AG04450 (cell line): ENCODE measurements around the gene ATPAF2. TPM values are rescaled to one million over a fixed set of nuclear protein-coding genes. Genes with fewer than 3 reads are reported as not detected.

Experiments
- CTCF ChIA-PET: fragments of 300-600, 350-600 bp; formaldehyde crosslinking; extraction: SDS; loops from one replicate; lab custom pipeline; 2022; ENCODE audit warnings: antibody characterized with exemption, inconsistent platforms; lab: Charles Lee
- POLR2A ChIA-PET: fragments of 350-600 bp; formaldehyde crosslinking; extraction: SDS; loops from one replicate; lab custom pipeline; 2021; ENCODE audit warnings: antibody characterized with exemption, inconsistent platforms; lab: Yijun Ruan, JAX
- DNase-seq: peaks from one replicate; pipeline ENCODE4 v3.0.0-alpha.2; 2011; ENCODE audit warnings: low read depth, low spot score
- H3K27ac ChIP-seq: one replicate; pipeline ENCODE4 v1.5.1; 2012; ENCODE audit warnings: low read depth, low read length, control low read depth
- H3K27me3 ChIP-seq: one replicate; pipeline ENCODE4 v1.6.0; 2012; ENCODE audit warnings: low read length; ENCODE audit not compliant: control insufficient read depth, insufficient read depth
- H3K4me3 ChIP-seq: 2 replicates; pipeline ENCODE4 v1.5.1; 2011; ENCODE audit warnings: mild to moderate bottlenecking, low read depth, low read length, control low read depth
- H3K9me3 ChIP-seq: 2 replicates; pipeline ENCODE4 v1.5.1; 2012; ENCODE audit warnings: low read length; ENCODE audit not compliant: control insufficient read depth, insufficient read depth
- polyA plus RNA-seq: library from polyadenylated mRNA; depleted of rRNA; stranded (reverse); fragments of >200 nt; gene quantifications from 2 replicates; pipeline ENCODE4 v1.2.3, GENCODE V29; 2011; rRNA removed
- TF ChIP-seq, protein P1 (sequence below): IDR thresholded peaks from 2 replicates; pipeline ENCODE4 v1.5.1; 2011; ENCODE audit warnings: low read depth, low read length, control low read depth, inconsistent platforms

The ATPAF2 gene
- polyA plus RNA-seq, 1 experiment, result 16.6 TPM

DNA sequence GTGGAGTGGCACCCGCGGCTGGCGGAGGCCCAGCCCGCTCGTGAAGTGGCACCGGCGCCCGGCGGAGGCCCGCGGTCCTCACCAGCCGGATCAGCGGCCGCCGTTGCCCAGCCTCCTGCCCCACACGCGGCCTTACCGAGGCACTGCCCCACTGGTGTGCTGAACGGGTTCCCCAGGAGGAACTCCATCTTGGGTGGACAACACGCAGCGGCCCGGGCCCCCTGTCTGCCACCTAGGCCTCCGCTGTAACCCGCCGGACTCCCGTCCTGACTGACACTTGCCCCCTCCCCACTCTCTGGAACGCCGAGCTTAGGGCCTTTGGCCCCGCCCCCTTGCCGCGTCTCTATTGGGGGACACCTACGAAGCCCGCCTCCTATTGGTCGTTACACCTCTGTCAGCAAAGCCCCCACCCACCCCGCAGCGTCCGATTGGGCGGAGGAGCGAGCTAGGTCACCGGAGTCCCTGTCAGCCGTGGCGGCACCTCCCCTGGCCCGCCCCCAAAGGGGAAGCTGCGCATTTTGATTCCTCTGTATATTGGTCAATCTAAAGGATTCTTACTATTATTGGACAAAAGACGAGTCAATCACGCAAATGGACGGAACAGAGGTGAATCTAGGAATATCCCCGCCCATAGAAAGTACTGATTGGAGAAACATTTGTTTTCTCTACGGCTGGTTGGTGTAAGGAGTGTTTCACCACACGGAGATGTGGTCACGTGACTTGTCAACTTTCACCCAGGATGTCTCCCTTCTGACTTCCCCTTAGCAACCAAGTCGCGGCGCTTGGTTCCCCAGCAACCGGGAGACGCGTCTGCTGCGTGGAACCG lies 66.6 kb downstream of the ATPAF2 start, which contains the start of the genes DRC3 and TOM1L2:
DRC3 (plus strand) TSS at position 737 of the 826 bp plus-strand sequence. CDS start 4,737 bp downstream, outside the sequence.
TOM1L2 (minus strand) TSS at position 275 of the 826 bp plus-strand sequence; CDS start at position 188, 87 bp downstream.
- DNase-seq, result peak; percentile 100
- TF ChIP-seq, protein P1, sequence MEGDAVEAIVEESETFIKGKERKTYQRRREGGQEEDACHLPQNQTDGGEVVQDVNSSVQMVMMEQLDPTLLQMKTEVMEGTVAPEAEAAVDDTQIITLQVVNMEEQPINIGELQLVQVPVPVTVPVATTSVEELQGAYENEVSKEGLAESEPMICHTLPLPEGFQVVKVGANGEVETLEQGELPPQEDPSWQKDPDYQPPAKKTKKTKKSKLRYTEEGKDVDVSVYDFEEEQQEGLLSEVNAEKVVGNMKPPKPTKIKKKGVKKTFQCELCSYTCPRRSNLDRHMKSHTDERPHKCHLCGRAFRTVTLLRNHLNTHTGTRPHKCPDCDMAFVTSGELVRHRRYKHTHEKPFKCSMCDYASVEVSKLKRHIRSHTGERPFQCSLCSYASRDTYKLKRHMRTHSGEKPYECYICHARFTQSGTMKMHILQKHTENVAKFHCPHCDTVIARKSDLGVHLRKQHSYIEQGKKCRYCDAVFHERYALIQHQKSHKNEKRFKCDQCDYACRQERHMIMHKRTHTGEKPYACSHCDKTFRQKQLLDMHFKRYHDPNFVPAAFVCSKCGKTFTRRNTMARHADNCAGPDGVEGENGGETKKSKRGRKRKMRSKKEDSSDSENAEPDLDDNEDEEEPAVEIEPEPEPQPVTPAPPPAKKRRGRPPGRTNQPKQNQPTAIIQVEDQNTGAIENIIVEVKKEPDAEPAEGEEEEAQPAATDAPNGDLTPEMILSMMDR, result peak; percentile 8; the same call in 1 of the 2 replicates
- ChIA-PET CTCF (interaction anchor here (0.6 to 1.1 kb wide), 8 partner anchors 22 to 84 kb away, joined by 3 to 10 read pairs (median 4); no protein-coding TSS in a partner anchor), POLR2A (interaction anchor here (0.6 to 1.3 kb wide), 11 partner anchors 9 to 136 kb away, joined by 3 to 8 read pairs (median 4); partner anchors contain the start of gene SREBF1)
- Histone ChIP-seq H3K9me3 (no peaks in the 10 kb centered on the region), H3K27me3 (no peaks in the 10 kb centered on the region), H3K27ac (no peak within 1 kb of the TSS), H3K4me3 (peak within 1 kb of the TSS; percentile 77)

DNA sequence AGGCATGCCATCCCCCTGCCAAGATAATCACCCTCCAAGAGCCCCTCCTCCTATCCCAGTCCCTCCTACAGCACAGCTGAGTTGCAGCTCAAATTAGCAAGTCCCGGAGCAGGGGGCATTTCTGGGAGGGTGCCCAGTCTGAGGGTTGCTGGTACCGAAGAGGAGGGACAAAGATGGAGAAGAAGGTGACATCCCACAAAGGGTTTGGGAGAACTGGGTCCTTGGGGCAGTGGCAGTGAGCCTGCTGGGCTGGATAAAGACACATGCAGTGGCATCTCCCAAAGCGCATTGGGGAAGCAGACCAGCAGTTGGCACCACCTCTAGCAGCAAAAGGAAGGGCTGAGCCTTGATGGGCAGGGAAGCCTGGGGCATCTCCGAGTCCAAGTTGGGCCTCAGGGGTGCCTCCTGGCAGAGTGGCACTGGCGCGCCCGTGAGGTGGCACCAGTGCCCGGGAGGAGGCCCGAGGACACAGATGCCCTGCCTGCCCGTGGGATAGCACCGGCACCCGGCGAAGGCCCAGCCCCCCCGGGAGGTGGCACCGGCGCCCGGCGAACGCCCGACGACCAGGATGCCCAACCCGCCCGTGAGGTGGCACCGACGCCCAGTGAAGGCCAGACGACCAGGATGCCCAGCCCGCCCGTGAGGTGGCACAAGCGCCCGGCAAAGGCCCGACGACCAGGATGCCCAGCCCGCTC lies 67.4 kb downstream of the ATPAF2 start:
- no peaks in the 10 kb centered on the region for H3K9me3 ChIP-seq
- TF ChIP-seq, protein P1, result no peak
- POLR2A ChIA-PET, result interaction anchor here (1.0 to 1.2 kb wide), 5 partner anchors 12 to 136 kb away, joined by 3 to 8 read pairs (median 5); partner anchors contain the start of gene SREBF1
- H3K27me3 ChIP-seq, result no peaks in the 10 kb centered on the region
- no peak overlapping the region for H3K27ac ChIP-seq
- H3K4me3 ChIP-seq, result peak overlapping the region; percentile 77
- CTCF ChIA-PET, result interaction anchor here (1.1 kb wide), 3 partner anchors 27 to 83 kb away, joined by 3 to 10 read pairs (median 4); no protein-coding TSS in a partner anchor
- no peak for DNase-seq

GRCh38 chr17:17970699-17971430 lies 68.1 kb downstream of the ATPAF2 start:
- no peak for DNase-seq
- Histone ChIP-seq H3K27me3 (no peaks in the 10 kb centered on the region), H3K9me3 (no peaks in the 10 kb centered on the region), H3K4me3 (peak overlapping the region; percentile 77), H3K27ac (no peak overlapping the region)
- POLR2A ChIA-PET, result interaction anchor here (0.6 kb wide), 1 partner anchor 43 kb away, joined by 3 read pairs; no protein-coding TSS in a partner anchor
- CTCF ChIA-PET, result no interaction called here
- TF ChIP-seq, protein P1, result no peak

Other genes starting within 250 kb of the ATPAF2 start
- gene SREBF1, start 202.2 kb downstream of the ATPAF2 start, polyA plus RNA-seq, result 13.6 and 13.7 TPM in 2 replicates
- 24.1 and 25.5 TPM in 2 replicates for gene TOM1L2, start 66.8 kb downstream of the ATPAF2 start, polyA plus RNA-seq
- gene DRC3, start 66.3 kb downstream of the ATPAF2 start, polyA plus RNA-seq, result 0.52 and 0.77 TPM in 2 replicates
- 6.9 and 7.6 TPM in 2 replicates for gene GID4, start 240 bp upstream of the ATPAF2 start, polyA plus RNA-seq
- 31.5 and 36.0 TPM in 2 replicates for gene DRG2, start 48.8 kb upstream of the ATPAF2 start, polyA plus RNA-seq
- 0.19 and 0.32 TPM in 2 replicates for gene MYO15A, start 69.6 kb upstream of the ATPAF2 start, polyA plus RNA-seq
- 57.6 and 59.9 TPM in 2 replicates for gene ALKBH5, start 144.7 kb upstream of the ATPAF2 start, polyA plus RNA-seq
- gene LLGL1, start 186.5 kb upstream of the ATPAF2 start, polyA plus RNA-seq, result 27.1 and 41.9 TPM in 2 replicates
- gene FLII, start 219.6 kb upstream of the ATPAF2 start, polyA plus RNA-seq, result 192 and 235 TPM in 2 replicates
- 5.9 and 7.1 TPM in 2 replicates for gene MIEF2, start 221.5 kb upstream of the ATPAF2 start, polyA plus RNA-seq